CD14-positive monocyte (primary cell): ENCODE results near the gene VTI1B. TPM values are rescaled to one million over a fixed set of nuclear protein-coding genes. Genes with fewer than 3 reads are reported as not detected.

Source experiments
- DNase-seq, 3 donors: peaks; one replicate each; pipeline ENCODE4 v3.0.0-alpha.2; 2011 to 2022
- H2AFZ ChIP-seq: 2 replicates; pipeline ENCODE4 v1.6.0; 2012; ENCODE audit warnings: mild to moderate bottlenecking, low read depth, low read length, inconsistent platforms; ENCODE audit not compliant: insufficient read depth, poor library complexity, severe bottlenecking
- H3K27ac ChIP-seq, 2 donors: 1 replicate in 1 of 2; 2 replicates in 1 of 2; pipeline ENCODE4 v1.5.1; 2012 to 2013; ENCODE audit warnings: low read length in 2 of 2, control low read depth in 1 of 2, inconsistent platforms in 1 of 2, low read depth in 1 of 2, mild to moderate bottlenecking in 1 of 2
- H3K27me3 ChIP-seq, 2 donors: one replicate each; pipeline versions ENCODE4 v1.6.0 to v1.6.1; 2011 to 2013; ENCODE audit warnings: low read length in 2 of 2; ENCODE audit not compliant: control insufficient read depth in 2 of 2, insufficient read depth in 2 of 2
- H3K36me3 ChIP-seq, 2 donors: replicated peaks in 1 of 2; 1 replicate in 1 of 2; 2 replicates in 1 of 2; pipeline versions ENCODE4 v1.5.1 to v1.6.1; 2012 to 2013; ENCODE audit warnings: low read length in 2 of 2, control low read depth in 1 of 2, inconsistent platforms in 1 of 2, mild to moderate bottlenecking in 1 of 2; ENCODE audit not compliant: insufficient read depth in 2 of 2, control insufficient read depth in 1 of 2
- H3K4me1 ChIP-seq, 2 donors: 1 replicate in 1 of 2; 2 replicates in 1 of 2; pipeline versions ENCODE4 v1.5.1 to v1.6.1; 2012 to 2013; ENCODE audit warnings: low read length in 2 of 2, control low read depth in 1 of 2, inconsistent platforms in 1 of 2, mild to moderate bottlenecking in 1 of 2, moderate library complexity in 1 of 2; ENCODE audit not compliant: insufficient read depth in 2 of 2, control insufficient read depth in 1 of 2
- H3K4me2 ChIP-seq: replicated peaks from 2 replicates; pipeline ENCODE3; 2012; ENCODE audit warnings: low read length, moderate library complexity, mild to moderate bottlenecking; ENCODE audit not compliant: poor library complexity, severe bottlenecking; ENCODE audit errors: extremely low read depth
- H3K4me3 ChIP-seq, 3 experiments: fragments of 200-600 bp in 1 of 3; sonication (generic) in 1 of 3; replicated peaks in 1 of 3; 1 replicate in 2 of 3; 2 replicates in 1 of 3; pipeline ENCODE4 v1.5.1; 2011 to 2013; ENCODE audit warnings: low read length in 3 of 3, mild to moderate bottlenecking in 3 of 3, control low read depth in 2 of 3, low read depth in 2 of 3, inconsistent platforms in 1 of 3, moderate library complexity in 1 of 3
- H3K79me2 ChIP-seq: 2 replicates; pipeline ENCODE4 v1.6.0; 2012; ENCODE audit warnings: mild to moderate bottlenecking, control low read depth, inconsistent platforms, low read length, moderate library complexity; ENCODE audit not compliant: insufficient read depth
- H3K9ac ChIP-seq: 2 replicates; pipeline ENCODE4 v1.6.0; 2017; ENCODE audit warnings: low read length, mild to moderate bottlenecking; ENCODE audit not compliant: insufficient read depth, poor library complexity, severe bottlenecking
- H3K9me3 ChIP-seq, 2 donors: replicated peaks in 1 of 2; 1 replicate in 1 of 2; 2 replicates in 1 of 2; pipeline versions ENCODE4 v1.5.1 to v1.6.1; 2012 to 2013; ENCODE audit warnings: low read length in 2 of 2, control low read depth in 1 of 2; ENCODE audit not compliant: control insufficient read depth in 1 of 2, insufficient read depth in 1 of 2
- H4K20me1 ChIP-seq: 2 replicates; pipeline ENCODE4 v1.6.0; 2012; ENCODE audit warnings: mild to moderate bottlenecking, low read length, control low read depth, moderate library complexity; ENCODE audit not compliant: insufficient read depth
- H3K27ac Mint-ChIP-seq, 7 donors: one replicate each; pipeline ENCODE4 v1.8.0; 2020; ENCODE audit warnings: mild to moderate bottlenecking in 7 of 7, mixed read lengths in 7 of 7, moderate library complexity in 6 of 7, inconsistent platforms in 2 of 7
- H3K27me3 Mint-ChIP-seq, 3 donors: one replicate each; pipeline ENCODE4 v1.8.0; 2021 to 2022; ENCODE audit warnings: low read depth in 3 of 3, mild to moderate bottlenecking in 3 of 3, mixed read lengths in 3 of 3, moderate library complexity in 3 of 3, inconsistent platforms in 1 of 3
- H3K36me3 Mint-ChIP-seq, 2 donors: one replicate each; pipeline ENCODE4 v1.8.0; 2020; ENCODE audit warnings: mixed read lengths in 2 of 2, inconsistent platforms in 1 of 2, mild to moderate bottlenecking in 1 of 2
- H3K4me1 Mint-ChIP-seq: one replicate; pipeline ENCODE4 v1.8.0; 2020; ENCODE audit warnings: mild to moderate bottlenecking, mixed read lengths
- H3K4me3 Mint-ChIP-seq, 2 donors: one replicate each; pipeline ENCODE4 v1.8.0; 2020; ENCODE audit warnings: mild to moderate bottlenecking in 2 of 2, mixed read lengths in 2 of 2, moderate library complexity in 1 of 2
- H3K9me3 Mint-ChIP-seq, 7 donors: one replicate each; pipeline ENCODE4 v1.8.0; 2020 to 2022; ENCODE audit warnings: mixed read lengths in 7 of 7, mild to moderate bottlenecking in 6 of 7, moderate library complexity in 6 of 7, inconsistent platforms in 2 of 7
- CTCF ChIP-seq: fragments of 200-600 bp; IDR thresholded peaks from one replicate; pipeline ENCODE4 v1.8.0; 2022; ENCODE audit warnings: antibody characterized with exemption, mild to moderate bottlenecking
- WGBS: methylation state at CpG from one replicate; pipeline ENCODE4 v1.1.5; 2013; ENCODE audit warnings: missing lambda C conversion rate; ENCODE audit not compliant: insufficient coverage; 5-methylcytosine and 5-hydroxymethylcytosine counted together
- intact Hi-C, 2 donors: fragments of 100-400 bp; cut with micrococcal nuclease; formaldehyde crosslinking; loops; one replicate each; pipeline versions ENCODE4 v1.15.0 to v1.15.1; 2023
- polyA plus RNA-seq, 3 donors: library from polyadenylated mRNA; depleted of rRNA in 1 of 3; unstranded in 2 of 3; stranded (reverse) in 1 of 3; fragments of 300-500 nt in 2 of 3; fragments of >200 nt in 1 of 3; fragmentation: Illumina TruSeq in 2 of 3; gene quantifications; 1 replicate in 2 of 3; 2 replicates in 1 of 3; pipeline ENCODE4 v1.2.3, GENCODE V29; 2012 to 2021

The VTI1B gene
- polyA plus RNA-seq, 3 donors, result 31.3 to 84.7 (median 84.5) TPM

- H3K4me1 ChIP-seq, result peaks cover 4 to 5% of the 10 kb centered on the region in 2 donors
- intact Hi-C loops, result no loop called here
- no peak for TF ChIP-seq CTCF
- Mint-ChIP-seq H3K27me3 (peaks cover 8 to 24% (median 10%) of the 10 kb centered on the region in 3 donors), H3K4me1 (peaks cover 10% of the 10 kb centered on the region), H3K27ac (peak overlapping the region in 1 of 7 donors; percentile 81), H3K36me3 (no peaks in the 10 kb centered on the region), H3K4me3 (no peak overlapping the region), H3K9me3 (peaks cover 0 to 3% (median 0%) of the 10 kb centered on the region in 7 donors)
- H3K36me3 ChIP-seq, result no peaks in the 10 kb centered on the region
- no peaks in the 10 kb centered on the region for H3K79me2 ChIP-seq
- no peaks in the 10 kb centered on the region for H3K9me3 ChIP-seq
- no peak overlapping the region for H3K27ac ChIP-seq
- no peaks in the 10 kb centered on the region for H4K20me1 ChIP-seq
- H3K4me2 ChIP-seq, result no peak overlapping the region
- peaks cover 4 to 13% of the 10 kb centered on the region in 2 donors for H3K27me3 ChIP-seq
- H2AFZ ChIP-seq, result no peak overlapping the region
- no CpG with 5 or more reads among the region's 2 CpGs for WGBS
- no peak overlapping the region for H3K4me3 ChIP-seq
- DNase-seq, result no peak
- H3K9ac ChIP-seq, result no peak overlapping the region
These were observed 43.8 kb upstream of the VTI1B start for GRCh38 chr14:67718265-67718664.

GRCh38 chr14:67717048-67717447, 42.6 kb upstream of the VTI1B start:
- WGBS, result no CpG with 5 or more reads among the region's 1 CpG
- H3K79me2 ChIP-seq, result no peaks in the 10 kb centered on the region
- intact Hi-C loops, result no loop called here
- H3K9ac ChIP-seq, result no peak overlapping the region
- H3K4me3 Mint-ChIP-seq, result no peak overlapping the region
- H3K4me1 ChIP-seq, result no peaks in the 10 kb centered on the region
- no peaks in the 10 kb centered on the region for H3K9me3 Mint-ChIP-seq
- H3K9me3 ChIP-seq, result no peaks in the 10 kb centered on the region
- peaks cover 4 to 13% (median 7%) of the 10 kb centered on the region in 3 donors for H3K27me3 Mint-ChIP-seq
- TF ChIP-seq CTCF, result no peak
- H3K27ac ChIP-seq, result no peak overlapping the region
- no peaks in the 10 kb centered on the region for H4K20me1 ChIP-seq
- H3K27me3 ChIP-seq, result peaks cover 2 to 4% of the 10 kb centered on the region in 2 donors
- H3K4me3 ChIP-seq, result no peak overlapping the region
- H3K4me1 Mint-ChIP-seq, result no peaks in the 10 kb centered on the region
- H2AFZ ChIP-seq, result no peak overlapping the region
- no peak overlapping the region for H3K27ac Mint-ChIP-seq
- H3K4me2 ChIP-seq, result no peak overlapping the region
- no peak for DNase-seq
- no peaks in the 10 kb centered on the region for H3K36me3 Mint-ChIP-seq
- no peaks in the 10 kb centered on the region for H3K36me3 ChIP-seq
